OCI-LY7 (cell line): ENCODE data around the gene DIP2A. TPM values are rescaled to one million over a fixed set of nuclear protein-coding genes. Genes with fewer than 3 reads are reported as not detected.

Source experiments
- BruUV-seq: library from RNA; stranded (reverse); fragments of 400-500 nt; replicated peaks from 2 replicates; lab custom pipeline; 2021; lab: Mats Ljungman, UMichigan
- CTCF ChIA-PET: fragments of 300-600 bp; sonication (Branson Sonifier 250); formaldehyde crosslinking; loops from one replicate; lab custom pipeline; 2022; ENCODE audit warnings: antibody characterized with exemption; ENCODE audit not compliant: unreplicated experiment; lab: Charles Lee
- POLR2A ChIA-PET: fragments of 300-600 bp; sonication (Branson Sonifier 250); formaldehyde crosslinking; loops from one replicate; lab custom pipeline; 2022; ENCODE audit warnings: antibody characterized with exemption; lab: Charles Lee
- DNase-seq: peaks from one replicate; pipeline ENCODE4 v3.0.0-alpha.2; 2015; ENCODE audit warnings: low spot score
- H2AFZ ChIP-seq: fragments of 200-600 bp; sonication (generic), shearing (Covaris generic); 2 replicates; pipeline ENCODE4 v1.6.1; 2014; ENCODE audit warnings: mild to moderate bottlenecking, antibody characterized with exemption, low read length, moderate library complexity
- H3K27ac ChIP-seq: fragments of 200-600 bp; sonication (generic); 2 replicates; pipeline ENCODE4 v1.5.1; 2014; ENCODE audit warnings: mixed run types, low read depth, mild to moderate bottlenecking, moderate library complexity, low read length, inconsistent platforms; ENCODE audit not compliant: poor library complexity, severe bottlenecking
- H3K36me3 ChIP-seq: fragments of 200-600 bp; sonication (generic); 2 replicates; pipeline ENCODE4 v1.6.1; 2014; ENCODE audit warnings: mild to moderate bottlenecking, antibody characterized with exemption, low read length, moderate library complexity, mixed read lengths; ENCODE audit not compliant: insufficient read depth
- H3K4me1 ChIP-seq: fragments of 200-600 bp; sonication (generic); 2 replicates; pipeline ENCODE4 v1.5.1; 2014; ENCODE audit warnings: mild to moderate bottlenecking, low read length; ENCODE audit not compliant: insufficient read depth, poor library complexity, severe bottlenecking
- H3K4me2 ChIP-seq: fragments of 200-600 bp; sonication (generic); 2 replicates; pipeline ENCODE4 v1.6.1; 2014; ENCODE audit warnings: mild to moderate bottlenecking, low read length
- H3K4me3 ChIP-seq: fragments of 200-600 bp; sonication (generic); 2 replicates; pipeline ENCODE4 v1.5.1; 2014; ENCODE audit warnings: mild to moderate bottlenecking, low read depth, low read length; ENCODE audit not compliant: poor library complexity, severe bottlenecking
- H3K79me2 ChIP-seq: fragments of 200-600 bp; sonication (generic); 2 replicates; pipeline ENCODE4 v1.6.1; 2016; ENCODE audit warnings: low read depth, mild to moderate bottlenecking, low read length, moderate library complexity, mixed read lengths; ENCODE audit not compliant: insufficient read depth
- H3K9me2 ChIP-seq: fragments of 200-600 bp; sonication (generic); 2 replicates; pipeline ENCODE4 v1.6.1; 2016; ENCODE audit warnings: mild to moderate bottlenecking, low read length, mixed read lengths; ENCODE audit not compliant: insufficient read depth
- H3K9me3 ChIP-seq: fragments of 200-600 bp; sonication (generic); 2 replicates; pipeline ENCODE4 v1.6.1; 2014; ENCODE audit warnings: mild to moderate bottlenecking, mixed run types, low read length, mixed read lengths
- H4K20me1 ChIP-seq: fragments of 200-600 bp; sonication (generic); 2 replicates; pipeline ENCODE4 v1.6.1; 2014; ENCODE audit warnings: mild to moderate bottlenecking, antibody characterized with exemption, low read length, moderate library complexity, mixed read lengths; ENCODE audit not compliant: insufficient read depth
- EZH2phosphoT487 ChIP-seq: fragments of 200-600 bp; sonication (generic); IDR thresholded peaks from 2 replicates; pipeline ENCODE4 v1.6.1; 2018; ENCODE audit warnings: low read depth, borderline replicate concordance, mild to moderate bottlenecking, mixed run types, antibody characterized with exemption, low read length, moderate library complexity, mixed read lengths
- intact Hi-C: fragments of 100-400 bp; cut with micrococcal nuclease; formaldehyde crosslinking; loops from one replicate; pipeline ENCODE4 v1.10.0; 2022; ENCODE audit not compliant: unreplicated experiment
- total RNA-seq, 2 experiments: library from RNA; depleted of rRNA in 1 of 2; stranded (reverse); fragments of >200 nt in 1 of 2; shearing (Covaris generic) in 1 of 2; gene quantifications; 2 replicates each; pipeline ENCODE4 v1.2.3, GENCODE V29; 2014 to 2022
- TF ChIP-seq, protein P1 (sequence below): fragments of 200-600 bp; sonication (generic); conservative IDR thresholded peaks from 2 replicates; pipeline ENCODE4 v1.5.1; 2014; ENCODE audit warnings: mild to moderate bottlenecking, antibody characterized with exemption, low read length, moderate library complexity, mixed read lengths

DIP2A gene
- total RNA-seq, 2 experiments from 2014 or later: 27.9 to 44.7 TPM

- Histone ChIP-seq H4K20me1 (no peaks in the 10 kb centered on the region), H3K9me2 (no peaks in the 10 kb centered on the region), H2AFZ (no peak overlapping the region), H3K9me3 (no peaks in the 10 kb centered on the region), H3K27ac (no peak overlapping the region), H3K36me3 (peaks cover 51% of the 10 kb centered on the region), H3K4me1 (peaks cover 5% of the 10 kb centered on the region), H3K4me2 (no peak overlapping the region), H3K79me2 (no peaks in the 10 kb centered on the region), H3K4me3 (no peak overlapping the region)
- no TSS peak for BruUV-seq
- intact Hi-C loops: no loop called here
- TF ChIP-seq EZH2phosphoT487: no peak
- TF ChIP-seq, protein P1, sequence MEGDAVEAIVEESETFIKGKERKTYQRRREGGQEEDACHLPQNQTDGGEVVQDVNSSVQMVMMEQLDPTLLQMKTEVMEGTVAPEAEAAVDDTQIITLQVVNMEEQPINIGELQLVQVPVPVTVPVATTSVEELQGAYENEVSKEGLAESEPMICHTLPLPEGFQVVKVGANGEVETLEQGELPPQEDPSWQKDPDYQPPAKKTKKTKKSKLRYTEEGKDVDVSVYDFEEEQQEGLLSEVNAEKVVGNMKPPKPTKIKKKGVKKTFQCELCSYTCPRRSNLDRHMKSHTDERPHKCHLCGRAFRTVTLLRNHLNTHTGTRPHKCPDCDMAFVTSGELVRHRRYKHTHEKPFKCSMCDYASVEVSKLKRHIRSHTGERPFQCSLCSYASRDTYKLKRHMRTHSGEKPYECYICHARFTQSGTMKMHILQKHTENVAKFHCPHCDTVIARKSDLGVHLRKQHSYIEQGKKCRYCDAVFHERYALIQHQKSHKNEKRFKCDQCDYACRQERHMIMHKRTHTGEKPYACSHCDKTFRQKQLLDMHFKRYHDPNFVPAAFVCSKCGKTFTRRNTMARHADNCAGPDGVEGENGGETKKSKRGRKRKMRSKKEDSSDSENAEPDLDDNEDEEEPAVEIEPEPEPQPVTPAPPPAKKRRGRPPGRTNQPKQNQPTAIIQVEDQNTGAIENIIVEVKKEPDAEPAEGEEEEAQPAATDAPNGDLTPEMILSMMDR: no peak
- POLR2A ChIA-PET: no interaction called here
- CTCF ChIA-PET: no interaction called here
- no peak for DNase-seq
These were observed 33.6 kb upstream of the DIP2A start for GRCh38 chr21:46425041-46425440.

DNA sequence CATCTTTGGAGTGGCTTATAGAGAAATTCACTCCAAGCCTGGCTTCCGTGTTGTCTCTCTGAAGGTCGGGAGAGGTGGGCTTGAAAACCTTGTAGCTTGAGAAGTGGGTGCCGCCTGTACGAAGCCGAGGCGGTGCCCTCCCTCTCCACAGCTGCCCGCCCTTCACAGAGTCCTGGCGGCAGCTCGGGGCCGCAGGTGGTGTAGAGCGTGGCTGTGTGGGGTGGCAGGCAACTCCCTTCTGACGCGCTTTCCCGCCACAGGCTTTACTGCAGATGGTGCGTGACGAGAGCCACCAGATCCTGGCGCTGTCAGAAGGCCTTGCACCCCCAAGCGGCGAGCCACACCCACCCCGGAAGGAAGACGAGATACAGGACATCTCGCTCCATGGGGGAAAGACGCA, 33.1 kb upstream of the DIP2A start:
- Histone ChIP-seq H3K9me2 (no peaks in the 10 kb centered on the region), H3K79me2 (no peaks in the 10 kb centered on the region), H3K9me3 (no peaks in the 10 kb centered on the region), H3K36me3 (peaks cover 54% of the 10 kb centered on the region), H3K4me1 (peaks cover 5% of the 10 kb centered on the region), H3K4me3 (no peak overlapping the region), H3K27ac (no peak overlapping the region), H4K20me1 (no peaks in the 10 kb centered on the region), H3K4me2 (no peak overlapping the region), H2AFZ (no peak overlapping the region)
- BruUV-seq: no TSS peak
- intact Hi-C loops: no loop called here
- no peak for DNase-seq
- TF ChIP-seq, protein P1: no peak
- no peak for TF ChIP-seq EZH2phosphoT487
- ChIA-PET CTCF (no interaction called here), POLR2A (no interaction called here)

DNA sequence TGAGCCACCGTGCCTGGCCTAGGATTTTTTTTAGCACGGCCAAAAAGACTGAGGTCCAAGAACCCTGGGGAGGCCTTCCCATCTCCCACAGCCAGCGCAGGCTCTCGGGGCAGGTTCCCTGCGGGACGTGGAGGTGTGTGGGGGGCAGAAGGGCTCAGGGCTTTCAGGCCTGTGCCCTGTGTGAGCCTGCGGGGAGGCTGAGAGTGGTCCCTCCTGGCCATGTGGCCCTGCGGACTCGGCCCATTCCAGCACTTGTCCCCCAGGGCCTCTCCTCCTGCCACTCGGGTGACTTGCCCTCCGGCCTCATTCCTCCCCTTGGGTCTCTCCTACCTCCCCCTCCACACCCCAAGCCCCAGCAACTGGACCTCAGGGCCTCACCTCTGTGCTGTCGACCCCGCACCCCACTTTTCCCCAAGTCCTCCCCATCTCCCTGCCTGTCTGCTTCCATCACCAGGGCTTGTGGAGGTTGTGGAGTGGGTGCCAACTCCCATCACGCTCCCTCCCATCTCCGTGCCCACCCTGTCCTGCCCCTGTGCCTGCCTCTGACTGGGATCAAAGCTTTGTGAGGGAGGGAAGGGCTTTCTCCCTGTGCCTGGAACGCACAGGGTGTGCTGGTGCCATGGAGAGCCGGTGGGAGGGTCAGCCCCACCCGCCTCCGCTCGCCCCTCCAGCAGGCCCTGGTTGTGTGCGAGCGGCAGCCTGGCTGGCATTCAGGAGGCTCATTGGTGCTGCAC, 32.2 kb upstream of the DIP2A start:
- no TSS peak for BruUV-seq
- no peaks in the 10 kb centered on the region for H4K20me1 ChIP-seq
- peaks cover 5% of the 10 kb centered on the region for H3K4me1 ChIP-seq
- no peak overlapping the region for H2AFZ ChIP-seq
- CTCF ChIA-PET: no interaction called here
- no peak overlapping the region for H3K4me3 ChIP-seq
- H3K36me3 ChIP-seq: peaks cover 54% of the 10 kb centered on the region
- intact Hi-C loops: no loop called here
- no peak overlapping the region for H3K4me2 ChIP-seq
- TF ChIP-seq, protein P1: no peak
- TF ChIP-seq EZH2phosphoT487: no peak
- no peaks in the 10 kb centered on the region for H3K79me2 ChIP-seq
- POLR2A ChIA-PET: no interaction called here
- no peaks in the 10 kb centered on the region for H3K9me3 ChIP-seq
- DNase-seq: no peak
- H3K27ac ChIP-seq: no peak overlapping the region
- H3K9me2 ChIP-seq: no peaks in the 10 kb centered on the region
